ENCODE measurements around the gene MAN1B1.

The MAN1B1 gene

DNA sequence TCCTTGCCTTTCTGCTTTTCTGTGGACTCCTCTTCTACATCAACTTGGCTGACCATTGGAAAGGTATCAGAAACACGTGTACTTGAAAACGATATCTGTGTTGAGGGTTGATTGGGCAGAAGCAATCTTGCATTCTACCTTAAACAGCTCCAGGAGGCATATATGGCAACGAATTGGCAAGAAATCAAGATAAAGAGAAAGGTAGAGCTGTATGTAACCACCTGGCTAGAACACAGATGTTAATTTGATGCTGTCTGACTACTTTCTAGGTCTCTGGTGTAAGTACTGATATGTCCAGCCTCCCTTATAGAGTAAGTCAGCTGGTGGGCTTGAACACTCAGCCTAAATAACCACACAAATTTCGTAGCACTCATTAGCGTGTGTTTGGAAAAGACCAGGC, 1.3 kb downstream of the MAN1B1 start:
- DNase-seq, result no peak

DNA sequence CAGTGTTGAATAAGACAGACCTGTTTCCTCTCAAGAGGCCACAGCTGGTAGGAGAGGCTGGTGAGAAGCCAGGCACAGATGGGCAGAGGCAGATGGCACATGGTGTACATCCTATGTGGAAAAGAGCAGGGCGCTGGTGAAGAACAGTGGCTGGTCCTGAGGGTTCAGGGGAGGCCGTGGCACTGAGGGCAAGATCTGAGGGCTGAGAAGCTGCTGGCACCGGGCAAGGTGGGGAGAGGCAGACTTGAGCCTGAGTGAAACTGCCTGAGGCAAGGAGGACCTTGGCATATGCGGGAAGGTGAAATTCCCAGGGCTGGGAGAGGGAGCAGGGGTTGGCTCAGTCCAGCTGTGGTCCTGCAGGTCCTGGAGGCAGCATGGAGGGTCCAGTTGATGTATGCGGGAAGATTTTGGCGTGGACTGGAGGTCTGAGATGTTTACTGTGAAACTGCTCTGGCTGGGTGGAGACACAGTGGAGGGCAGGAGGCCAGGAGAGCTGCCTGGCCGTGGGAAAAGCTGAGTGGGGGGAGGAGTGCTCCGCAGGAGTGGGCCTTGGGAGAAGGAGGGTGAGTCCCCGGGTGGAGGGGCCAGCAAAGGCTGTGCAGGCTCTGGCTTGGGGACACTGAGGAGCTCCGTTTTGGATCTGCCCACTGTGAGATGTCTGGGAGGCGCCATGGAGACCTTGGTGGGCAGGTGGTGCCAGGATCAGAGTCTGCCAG, 2.6 kb downstream of the MAN1B1 start:
- no peak for DNase-seq

DNA sequence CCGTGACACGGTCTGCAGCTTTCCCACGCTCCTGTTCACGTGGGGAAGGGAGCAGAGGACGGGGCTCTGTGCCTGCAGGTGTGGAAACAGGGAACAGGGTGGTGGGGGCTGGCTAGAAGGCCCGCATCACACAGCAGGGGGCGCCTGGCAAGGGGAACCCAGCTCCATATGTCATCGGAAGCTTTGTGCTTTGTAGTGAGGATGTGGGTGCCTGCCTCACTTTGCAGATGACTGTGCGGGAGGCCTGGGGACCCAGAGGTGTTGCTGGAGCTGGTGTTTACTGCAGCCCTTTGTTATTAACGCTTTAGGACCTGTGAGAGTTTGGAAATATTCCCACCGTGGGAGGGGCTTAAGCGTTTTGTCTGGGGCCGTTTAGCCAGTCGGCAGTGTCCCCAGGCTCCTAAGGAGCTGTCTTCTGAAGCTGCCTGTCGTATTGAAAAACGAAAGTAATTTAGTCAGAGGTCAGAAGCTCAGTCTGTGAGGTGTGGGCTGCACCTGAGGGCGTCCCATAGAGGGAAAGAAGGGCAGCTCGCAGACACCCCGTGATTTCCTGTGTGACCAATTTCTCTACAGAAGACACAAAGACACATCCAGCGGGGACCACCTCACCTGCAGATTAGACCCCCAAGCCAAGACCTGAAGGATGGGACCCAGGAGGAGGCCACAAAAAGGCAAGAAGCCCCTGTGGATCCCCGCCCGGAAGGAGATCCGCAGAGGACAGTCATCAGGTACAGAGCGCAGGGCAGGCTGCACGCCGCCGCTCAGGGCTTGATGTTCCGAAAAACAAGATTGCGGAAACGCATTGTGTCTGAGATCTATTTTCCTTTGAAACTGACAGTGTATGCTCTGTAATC, 9.1 kb downstream of the MAN1B1 start:
- no peak for DNase-seq

DNA sequence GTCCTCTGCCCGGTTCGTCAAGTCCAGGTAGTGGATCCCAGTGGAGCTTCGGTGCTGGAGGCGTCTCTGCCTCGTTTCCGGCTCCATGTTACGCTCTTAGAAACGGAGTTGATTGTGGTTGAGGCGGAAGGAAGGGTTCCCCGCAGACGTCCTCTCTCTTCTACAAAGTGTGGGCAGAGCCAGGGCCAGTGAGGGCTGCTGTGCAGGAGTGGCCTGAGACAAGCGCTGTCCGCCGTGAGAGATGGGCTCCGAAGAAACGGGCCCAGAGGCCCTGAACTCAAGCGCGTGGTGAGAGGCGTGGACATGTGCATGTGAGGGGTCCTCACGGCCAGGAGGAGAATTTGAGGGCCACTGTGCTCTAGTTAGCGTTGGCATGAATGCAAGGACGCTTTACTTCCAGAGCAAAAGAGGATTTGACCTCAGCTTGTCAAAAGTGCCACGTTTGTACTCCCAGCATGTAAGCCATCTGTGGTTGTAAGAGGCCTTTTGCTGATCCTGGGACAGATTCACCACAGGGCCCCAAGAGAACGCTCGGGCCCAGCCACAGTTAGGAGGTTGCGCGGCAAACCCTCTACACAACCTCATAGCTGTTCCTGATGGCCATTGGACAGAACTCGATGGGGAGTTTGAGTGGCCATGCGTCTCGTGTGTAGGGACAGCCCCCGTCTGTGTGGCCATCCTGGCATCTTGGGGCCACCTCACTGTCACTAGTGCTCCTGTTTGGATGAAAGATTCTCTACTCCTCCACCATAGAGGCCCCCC, 10.2 kb downstream of the MAN1B1 start:
- no peak for DNase-seq

DNA sequence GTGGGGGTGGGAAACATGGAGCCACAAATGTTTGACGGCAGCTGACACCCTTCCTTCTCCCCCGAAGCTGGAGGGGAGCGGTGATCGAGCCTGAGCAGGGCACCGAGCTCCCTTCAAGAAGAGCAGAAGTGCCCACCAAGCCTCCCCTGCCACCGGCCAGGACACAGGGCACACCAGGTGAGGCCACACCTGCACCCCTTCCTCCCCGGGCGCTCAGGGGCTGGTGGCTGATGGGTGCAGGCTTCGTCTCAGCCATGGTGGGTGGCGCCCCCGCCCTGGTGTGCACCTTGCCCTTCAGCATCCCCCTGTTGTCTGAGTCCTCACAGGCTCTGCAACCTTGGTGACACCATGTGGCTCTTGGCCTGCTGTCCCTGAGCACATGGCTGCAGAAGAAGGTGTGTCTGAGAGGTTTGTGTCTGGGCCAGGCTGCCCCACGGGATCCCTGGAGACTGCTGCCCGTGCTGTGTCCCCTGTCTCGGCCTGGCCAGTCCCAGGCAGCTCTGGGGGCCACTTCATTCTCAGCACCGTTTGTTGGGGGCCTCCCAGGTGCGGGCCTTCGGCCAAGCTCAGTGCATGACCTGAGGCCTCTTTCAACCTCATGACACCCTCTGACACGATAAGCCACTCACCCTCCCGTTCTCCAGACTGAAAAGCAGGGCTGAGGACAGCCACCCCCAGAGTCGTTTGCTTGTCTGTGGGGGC, 11.1 kb downstream of the MAN1B1 start:
- DNase-seq, result no peak

DNA sequence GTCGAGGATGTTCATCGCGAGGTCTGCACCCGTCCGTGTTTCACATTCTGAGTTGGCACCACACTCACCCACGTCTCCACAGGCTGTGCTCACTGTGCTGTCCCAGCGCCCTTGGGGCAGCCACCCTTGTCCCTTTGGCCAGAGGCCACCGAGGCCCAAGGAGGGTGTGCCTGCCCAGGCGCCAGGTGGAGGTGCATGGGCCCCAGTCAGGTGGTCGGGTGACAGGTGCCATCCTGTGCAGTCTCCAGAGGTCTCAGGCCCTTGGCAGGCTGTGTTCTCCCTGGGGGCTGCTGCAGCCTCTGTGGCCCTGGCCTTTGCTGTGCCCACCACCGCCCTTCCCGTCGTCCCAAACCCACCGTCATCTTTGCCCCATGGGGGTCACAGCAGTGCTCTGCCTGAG, 12.4 kb downstream of the MAN1B1 start:
- no peak for DNase-seq

DNA sequence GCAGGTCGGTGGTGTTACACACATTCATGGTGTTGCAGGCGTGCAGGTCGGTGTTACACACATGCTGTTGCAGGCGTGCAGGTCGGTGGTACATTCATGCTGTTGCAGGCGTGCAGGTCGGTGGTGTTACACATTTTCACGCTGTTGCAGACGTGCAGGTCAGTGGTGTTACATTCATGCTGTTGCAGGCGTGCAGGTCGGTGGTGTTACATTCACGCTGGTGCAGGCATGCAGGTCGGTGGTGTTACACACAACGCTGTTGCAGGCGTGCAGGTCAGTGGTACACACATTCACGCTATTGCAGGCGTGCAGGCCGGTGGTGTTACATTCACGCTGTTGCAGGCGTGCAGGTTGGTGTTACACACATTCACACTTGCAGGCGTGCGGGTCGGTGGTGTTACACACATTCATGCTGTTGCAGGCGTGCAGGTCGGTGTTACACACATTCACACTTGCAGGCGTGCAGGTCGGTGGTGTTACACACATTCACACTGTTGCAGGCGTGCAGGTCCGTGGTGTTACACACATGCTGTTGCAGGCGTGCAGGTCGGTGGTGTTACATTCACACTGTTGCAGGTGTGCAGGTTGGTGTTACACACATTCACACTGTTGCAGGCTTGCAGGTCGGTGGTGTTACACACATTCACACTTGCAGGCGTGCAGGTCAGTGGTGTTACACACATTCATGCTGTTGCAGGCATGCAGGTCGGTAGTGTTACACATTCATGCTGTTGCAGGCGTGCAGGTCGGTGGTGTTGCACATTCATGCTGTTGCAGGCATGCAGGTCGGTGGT, 16.6 kb downstream of the MAN1B1 start:
- no peak for DNase-seq

DNA sequence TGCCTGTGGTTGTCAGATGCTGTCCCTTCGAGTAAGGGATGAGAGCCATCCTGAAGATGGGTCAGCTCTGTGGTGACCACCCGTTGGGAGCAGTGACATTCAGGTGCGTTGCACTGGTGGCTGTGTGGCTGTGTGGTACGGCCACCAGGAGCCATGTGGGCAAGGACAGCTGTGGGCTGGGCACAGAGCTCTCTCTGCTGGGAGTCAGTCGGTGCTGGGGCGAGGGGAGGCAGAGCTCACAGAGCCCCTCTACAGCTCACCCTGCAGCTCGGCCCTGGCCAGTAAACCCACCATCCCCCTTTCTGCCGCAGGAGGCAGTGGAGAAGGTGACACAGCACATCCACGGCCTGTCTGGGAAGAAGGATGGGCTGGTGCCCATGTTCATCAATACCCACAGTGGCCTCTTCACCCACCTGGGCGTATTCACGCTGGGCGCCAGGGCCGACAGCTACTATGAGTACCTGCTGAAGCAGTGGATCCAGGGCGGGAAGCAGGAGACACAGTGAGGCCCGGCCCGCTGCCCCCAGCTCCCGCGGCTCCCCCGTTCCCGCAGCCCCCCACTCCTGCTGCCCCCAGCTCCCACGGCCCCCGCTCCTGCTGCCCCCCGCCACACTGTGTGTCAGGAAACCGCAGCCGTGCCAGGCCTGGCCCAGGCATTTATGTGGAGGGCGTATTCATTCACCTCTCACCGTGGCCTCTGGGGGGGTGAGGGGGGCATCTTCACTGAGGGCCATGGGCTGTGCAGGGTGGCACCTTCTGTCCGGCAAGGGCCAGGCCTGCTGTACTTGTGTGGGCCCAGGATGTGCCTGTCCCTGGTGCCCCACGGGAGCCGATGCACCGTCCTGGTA, 19.3 kb downstream of the MAN1B1 start:
- DNase-seq, result no peak

DNA sequence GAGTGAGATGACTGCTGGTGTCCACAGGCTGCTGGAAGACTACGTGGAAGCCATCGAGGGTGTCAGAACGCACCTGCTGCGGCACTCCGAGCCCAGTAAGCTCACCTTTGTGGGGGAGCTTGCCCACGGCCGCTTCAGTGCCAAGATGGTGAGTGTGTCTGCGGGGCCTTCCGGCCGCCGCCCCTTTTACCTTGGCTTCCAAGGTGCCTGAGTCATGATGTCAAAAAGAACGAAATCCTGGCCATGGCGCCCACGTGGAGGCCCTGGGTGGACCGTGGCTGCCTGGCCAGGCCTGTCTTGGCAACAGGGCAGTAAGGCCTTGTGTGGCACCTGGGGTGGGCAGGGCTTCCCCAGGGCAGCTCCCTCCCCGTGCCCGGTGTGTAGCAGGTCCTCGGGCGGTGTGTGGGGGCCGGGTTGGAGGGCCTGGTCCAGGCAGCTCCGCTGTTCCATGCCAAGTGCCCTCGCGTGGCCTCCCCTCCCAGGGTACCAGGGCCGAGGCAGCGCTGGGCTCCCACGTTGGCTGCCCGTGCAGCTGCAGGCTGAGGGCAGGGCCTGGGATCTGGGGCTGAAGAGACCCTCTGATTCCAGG, 20.0 kb downstream of the MAN1B1 start:
- no peak for DNase-seq

DNA sequence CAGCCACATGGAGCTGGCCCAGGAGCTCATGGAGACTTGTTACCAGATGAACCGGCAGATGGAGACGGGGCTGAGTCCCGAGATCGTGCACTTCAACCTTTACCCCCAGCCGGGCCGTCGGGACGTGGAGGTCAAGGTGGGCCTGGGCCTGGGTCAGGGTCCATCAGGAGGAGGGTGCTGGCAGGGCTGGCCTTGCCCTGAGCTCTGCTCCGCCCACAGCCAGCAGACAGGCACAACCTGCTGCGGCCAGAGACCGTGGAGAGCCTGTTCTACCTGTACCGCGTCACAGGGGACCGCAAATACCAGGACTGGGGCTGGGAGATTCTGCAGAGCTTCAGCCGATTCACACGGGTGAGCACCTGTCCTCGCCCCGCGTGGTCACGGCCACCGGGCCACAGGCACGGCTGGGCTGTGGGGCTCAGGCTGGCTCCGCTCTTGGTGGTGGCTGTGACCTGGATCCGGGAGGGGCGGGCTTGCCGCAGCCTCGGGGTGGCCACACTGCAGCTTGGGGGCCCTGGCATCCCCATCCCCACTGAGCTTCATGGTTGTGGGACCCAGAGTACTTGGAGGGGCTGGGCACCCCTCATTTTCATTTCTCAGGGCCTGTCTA, 20.6 kb downstream of the MAN1B1 start:
- no peak for DNase-seq

DNA sequence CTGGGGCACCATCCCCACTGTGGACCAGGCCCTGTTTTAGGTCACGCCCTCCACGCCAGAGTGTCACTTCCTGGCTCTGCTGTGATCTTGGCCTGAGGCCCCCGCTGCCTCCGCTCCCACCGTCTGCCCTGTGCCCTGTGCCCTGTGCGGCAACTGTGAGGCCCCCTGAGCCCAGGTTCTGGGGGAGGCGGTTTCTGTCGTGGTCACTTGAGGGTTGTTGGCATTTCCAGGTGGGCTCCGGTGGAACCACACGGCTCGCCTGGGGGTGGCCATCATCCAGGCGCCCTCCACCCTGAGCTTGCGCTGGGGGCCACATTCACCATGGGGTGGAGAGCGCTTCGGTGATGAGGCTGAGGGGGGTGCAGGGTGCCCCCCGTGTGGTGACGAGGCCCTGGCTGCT, 21.2 kb downstream of the MAN1B1 start:
- DNase-seq, result no peak

DNA sequence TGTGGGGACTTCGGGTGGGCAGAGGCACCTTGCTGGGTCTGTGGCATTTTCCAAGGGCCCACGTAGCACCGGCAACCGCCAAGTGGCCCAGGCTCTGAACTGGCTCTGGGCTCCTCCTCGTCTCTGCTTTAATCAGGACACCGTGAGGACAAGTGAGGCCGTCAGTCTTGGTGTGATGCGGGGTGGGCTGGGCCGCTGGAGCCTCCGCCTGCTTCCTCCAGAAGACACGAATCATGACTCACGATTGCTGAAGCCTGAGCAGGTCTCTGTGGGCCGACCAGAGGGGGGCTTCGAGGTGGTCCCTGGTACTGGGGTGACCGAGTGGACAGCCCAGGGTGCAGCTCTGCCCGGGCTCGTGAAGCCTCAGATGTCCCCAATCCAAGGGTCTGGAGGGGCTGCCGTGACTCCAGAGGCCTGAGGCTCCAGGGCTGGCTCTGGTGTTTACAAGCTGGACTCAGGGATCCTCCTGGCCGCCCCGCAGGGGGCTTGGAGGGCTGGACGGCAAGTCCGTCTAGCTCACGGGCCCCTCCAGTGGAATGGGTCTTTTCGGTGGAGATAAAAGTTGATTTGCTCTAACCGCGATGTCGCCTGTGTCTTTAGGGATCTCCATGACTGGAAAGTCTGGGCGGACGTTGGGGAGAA, 21.9 kb downstream of the MAN1B1 start:
- no peak for DNase-seq

DNA sequence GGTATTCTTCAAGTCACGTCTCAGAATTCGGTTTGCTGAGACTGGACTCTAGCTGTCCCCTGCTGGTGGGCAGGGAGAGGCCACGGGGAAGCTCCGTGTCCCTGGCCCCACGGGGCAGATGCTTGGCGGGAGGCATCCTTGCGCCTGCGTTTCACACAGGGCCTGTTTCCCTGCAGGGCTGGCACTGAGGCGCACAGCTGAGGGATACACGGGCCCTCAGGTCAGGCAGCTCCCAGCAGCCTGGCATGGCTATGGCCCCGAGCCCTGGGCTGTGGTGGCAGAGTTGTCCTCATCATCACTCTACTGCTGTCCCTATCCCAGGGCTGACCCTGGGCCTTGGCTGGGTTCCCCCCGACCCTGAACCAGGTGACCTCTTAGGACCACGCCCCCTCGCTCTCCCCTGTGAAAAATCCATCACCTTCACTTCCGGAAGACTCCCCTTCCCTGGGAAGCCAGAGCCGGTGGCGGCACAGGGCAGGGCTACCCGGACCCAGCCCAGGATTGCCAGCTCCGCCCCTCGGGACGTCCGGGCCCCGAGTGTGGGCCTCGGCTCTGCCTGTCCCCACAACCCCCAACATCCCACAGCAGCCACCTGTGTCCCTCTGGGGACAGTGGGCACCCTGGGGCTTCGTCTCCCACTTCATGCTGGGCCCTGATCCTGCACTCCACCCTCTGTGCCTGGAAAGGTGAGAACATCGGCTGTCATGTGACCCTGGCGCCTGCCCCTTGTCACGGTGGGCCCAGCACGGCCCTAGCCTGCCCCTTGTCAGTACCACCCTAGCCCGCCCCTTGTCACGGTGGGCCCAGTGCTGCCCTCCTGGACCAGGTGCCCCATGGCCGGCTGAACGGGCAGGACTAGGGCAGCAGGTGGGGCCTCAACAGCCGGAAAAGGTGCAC, 22.7 kb downstream of the MAN1B1 start:
- DNase-seq, result no peak

DNA sequence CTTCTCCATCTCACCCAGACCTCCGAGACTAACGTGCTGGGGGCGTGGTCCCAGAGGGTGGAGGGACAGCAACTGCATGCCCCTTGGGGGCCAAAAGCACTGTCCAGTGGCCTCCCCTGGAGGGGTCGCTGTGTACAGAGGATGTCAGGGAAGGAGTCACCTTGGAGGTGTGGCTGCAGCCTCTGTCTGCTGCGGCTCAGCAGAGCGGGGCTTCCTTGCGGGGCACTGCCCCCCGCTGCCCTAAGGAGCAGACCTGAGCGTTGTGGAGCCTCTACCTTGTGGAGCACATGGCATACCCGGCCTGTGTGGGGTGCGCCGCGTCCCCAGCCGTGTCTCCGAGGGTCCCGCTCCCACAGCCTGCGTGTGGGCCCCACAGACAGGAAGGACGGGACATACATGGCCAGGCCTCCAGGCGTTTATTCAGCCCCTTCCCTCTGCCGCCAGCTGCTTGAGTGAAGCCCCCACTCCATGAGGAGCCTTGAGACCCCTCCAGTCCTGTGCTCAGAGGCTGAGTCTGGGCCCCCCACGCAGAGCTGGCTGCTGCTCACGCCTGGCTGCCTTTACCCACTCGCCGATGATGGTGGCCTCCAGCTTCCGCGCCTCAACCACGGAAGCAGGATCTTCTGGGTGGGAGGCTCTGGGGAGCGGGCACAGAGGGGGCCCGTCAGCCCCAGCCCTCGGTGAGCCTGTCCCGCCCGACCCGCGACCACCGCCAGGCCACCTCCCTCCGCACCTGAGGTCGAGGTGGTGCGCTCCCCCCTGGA, 23.5 kb downstream of the MAN1B1 start:
- DNase-seq, result no peak

DNA sequence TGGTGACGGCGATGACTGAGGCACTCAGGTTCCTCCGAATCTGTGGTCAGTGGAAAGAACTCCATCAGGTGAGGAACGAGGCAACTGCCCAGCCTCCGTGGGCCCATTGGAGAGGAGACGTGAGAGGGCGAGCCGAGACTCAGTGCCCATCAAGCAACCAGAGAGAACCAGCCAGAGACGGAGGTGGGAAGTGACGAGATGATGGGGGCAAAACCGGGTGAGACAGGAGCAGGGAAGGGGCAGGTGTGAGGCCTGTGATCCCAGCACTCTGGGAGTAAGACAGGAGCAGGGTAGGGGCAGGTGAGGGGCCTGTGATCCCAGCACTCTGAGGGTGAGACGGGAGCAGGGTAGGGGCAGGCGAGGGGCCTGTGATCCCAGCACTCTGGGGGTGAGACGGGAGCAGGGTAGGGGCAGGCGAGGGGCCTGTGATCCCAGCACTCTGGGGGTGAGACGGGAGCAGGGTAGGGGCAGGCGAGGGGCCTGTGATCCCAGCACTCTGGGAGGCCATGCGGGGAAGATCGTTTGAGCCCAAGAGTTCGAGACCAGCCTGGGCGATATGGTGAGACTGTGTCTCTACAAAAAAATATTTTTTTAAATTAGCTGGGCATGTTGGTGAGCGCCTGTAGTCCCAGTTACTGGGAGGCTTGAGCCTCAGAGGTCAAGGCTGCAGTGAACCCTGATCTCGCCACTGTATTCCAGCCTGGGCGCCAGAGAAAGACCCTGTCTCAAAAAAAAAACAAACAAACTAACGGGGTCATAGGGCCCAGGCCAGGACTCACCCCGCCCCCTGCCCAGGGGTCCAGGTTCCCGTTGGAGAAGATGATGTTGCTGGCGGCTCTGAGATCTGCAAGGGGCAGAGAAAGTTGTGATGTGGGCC, 24.4 kb downstream of the MAN1B1 start:
- DNase-seq, result no peak

DNA sequence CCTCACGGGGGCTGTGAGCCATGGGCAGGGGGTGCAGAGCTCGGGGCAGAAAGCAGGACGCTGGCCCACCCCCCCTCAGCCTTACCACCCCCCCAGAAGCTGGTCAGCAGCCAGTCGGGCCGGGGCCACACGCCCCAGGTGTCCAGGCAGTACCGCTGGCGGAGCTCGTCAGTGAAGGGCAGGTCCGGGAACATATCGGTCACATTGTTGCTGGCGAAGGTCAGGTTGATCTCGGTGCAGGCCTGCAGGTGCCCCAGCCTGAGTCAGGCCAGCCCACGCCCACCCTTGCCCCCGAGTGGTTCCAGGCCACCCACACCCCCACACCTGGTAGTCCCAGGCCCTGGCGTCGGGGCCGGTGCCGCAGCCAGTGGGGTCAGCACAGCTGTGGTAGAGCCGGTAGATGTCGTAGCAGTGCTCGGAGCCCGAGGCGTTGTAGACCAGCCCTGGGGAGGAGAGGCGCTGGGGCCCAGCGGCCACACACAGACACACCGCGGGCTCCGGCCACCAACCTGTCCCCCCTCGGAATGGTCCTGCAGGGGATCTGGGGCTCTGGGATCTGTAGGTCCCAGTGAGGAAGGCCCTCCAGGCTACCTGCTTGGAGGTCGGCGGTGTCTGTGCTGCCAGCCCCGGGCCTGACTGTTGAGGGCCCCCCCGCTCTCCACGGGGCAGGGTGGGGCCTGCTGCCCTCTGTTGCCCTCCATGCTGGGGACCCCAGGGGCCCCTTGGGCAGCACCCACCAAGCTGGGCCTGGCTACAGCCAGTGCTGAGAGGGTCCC, 25.2 kb downstream of the MAN1B1 start:
- no peak for DNase-seq

Measured in NCI-H1930 (cell line).